Upper lobe of left lung (tissue), 6 donors: ENCODE results near the gene NYNRIN. TPM values are rescaled to one million over a fixed set of nuclear protein-coding genes. Genes with fewer than 3 reads are reported as not detected.

Experiments
- ATAC-seq, 2 donors: fragments of 200-7000 bp; cut with Tn5 transposase; one replicate each; pipeline ENCODE4 v1.9.1; 2022; ENCODE audit warnings: mild to moderate bottlenecking in 2 of 2, moderate library complexity in 2 of 2; ENCODE audit not compliant: low FRiP score in 2 of 2
- DNase-seq, 2 donors: peaks; one replicate each; pipeline ENCODE4 v3.0.0-alpha.2; 2019 to 2020
- H3K27ac ChIP-seq, 4 donors: fragments of 200-600 bp; sonication (generic); one replicate each; pipeline ENCODE4 v1.5.1; 2016 to 2019
- H3K27me3 ChIP-seq, 4 donors: fragments of 200-600 bp; sonication (generic); one replicate each; pipeline ENCODE4 v1.5.1; 2017 to 2019
- H3K36me3 ChIP-seq, 4 donors: fragments of 200-600 bp; sonication (generic); one replicate each; pipeline ENCODE4 v1.5.1; 2016 to 2019
- H3K4me1 ChIP-seq, 4 donors: fragments of 200-600 bp; sonication (generic); one replicate each; pipeline ENCODE4 v1.5.1; 2018 to 2019
- H3K4me3 ChIP-seq, 4 donors: fragments of 200-600 bp; sonication (generic); one replicate each; pipeline ENCODE4 v1.5.1; 2017 to 2019; ENCODE audit warnings: mild to moderate bottlenecking in 2 of 4, moderate library complexity in 1 of 4
- H3K9me3 ChIP-seq, 4 donors: fragments of 200-600 bp; sonication (generic); one replicate each; pipeline ENCODE4 v1.5.1; 2018 to 2019
- EP300 ChIP-seq, 4 donors: sonication (generic); formaldehyde crosslinking; IDR thresholded peaks; one replicate each; pipeline ENCODE4 v1.5.1; 2017; ENCODE audit warnings: antibody characterized with exemption in 4 of 4, control low read depth in 2 of 4
- POLR2A ChIP-seq, 4 donors: fragments of 450-650 bp; IDR thresholded peaks; one replicate each; pipeline ENCODE4 v1.5.1; 2016 to 2017; ENCODE audit warnings: antibody characterized with exemption in 4 of 4, mild to moderate bottlenecking in 2 of 4
- POLR2AphosphoS5 ChIP-seq, 2 donors: sonication (generic); formaldehyde crosslinking; IDR thresholded peaks; one replicate each; pipeline ENCODE4 v1.5.1; 2017; ENCODE audit warnings: antibody characterized with exemption in 2 of 2
- WGBS, 2 donors: methylation state at CpG; one replicate each; pipeline ENCODE4 v1.1.5; 2017 to 2018; 5-methylcytosine and 5-hydroxymethylcytosine counted together
- total RNA-seq, 6 donors: library from RNA; depleted of rRNA in 4 of 6; stranded (reverse); fragments of >200 nt in 4 of 6; gene quantifications; one replicate each; pipeline versions ENCODE4 v1.1.0 to v1.2.1, GENCODE V29; 2016 to 2021
- TF ChIP-seq, protein P1 (sequence below), 6 experiments: fragments of 450-650 bp in 4 of 6; fragments of 200-600 bp in 2 of 6; sonication (generic) in 2 of 6; IDR thresholded peaks; one replicate each; pipeline ENCODE4 v1.5.1; 2016 to 2019; ENCODE audit warnings: antibody characterized with exemption in 6 of 6
- donor health status: DM: no; HTN: no; CAD: no; lungs with moderate emphysema.
- donor health status: DM: no; HTN: yes; CAD: no; lungs with severe emphysema.

The NYNRIN gene
- total RNA-seq, 6 donors from 2014 or later: 5.5 to 18.7 (median 14.4) TPM

DNA sequence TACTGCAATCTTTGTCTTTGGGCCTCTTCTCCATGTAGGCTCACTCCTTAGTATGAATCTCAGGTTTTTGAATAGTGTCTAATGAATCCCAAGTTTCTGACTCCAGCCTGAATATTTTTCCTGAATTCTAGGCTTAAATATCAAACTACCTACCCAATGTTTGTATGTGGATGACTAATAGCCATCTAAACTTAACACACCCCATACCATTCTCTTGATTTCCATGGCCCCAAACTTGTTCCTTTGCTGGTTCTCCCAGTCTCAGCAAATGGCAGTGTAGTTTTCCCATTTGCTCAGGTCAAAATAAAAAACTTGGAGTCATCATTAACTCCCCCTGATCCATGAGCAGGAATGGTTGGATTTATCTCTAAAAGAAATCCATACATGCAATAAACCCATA lies 62.5 kb downstream of the NYNRIN start:
- H3K4me3 ChIP-seq: no peak overlapping the region
- no peak overlapping the region for H3K27ac ChIP-seq

DNA sequence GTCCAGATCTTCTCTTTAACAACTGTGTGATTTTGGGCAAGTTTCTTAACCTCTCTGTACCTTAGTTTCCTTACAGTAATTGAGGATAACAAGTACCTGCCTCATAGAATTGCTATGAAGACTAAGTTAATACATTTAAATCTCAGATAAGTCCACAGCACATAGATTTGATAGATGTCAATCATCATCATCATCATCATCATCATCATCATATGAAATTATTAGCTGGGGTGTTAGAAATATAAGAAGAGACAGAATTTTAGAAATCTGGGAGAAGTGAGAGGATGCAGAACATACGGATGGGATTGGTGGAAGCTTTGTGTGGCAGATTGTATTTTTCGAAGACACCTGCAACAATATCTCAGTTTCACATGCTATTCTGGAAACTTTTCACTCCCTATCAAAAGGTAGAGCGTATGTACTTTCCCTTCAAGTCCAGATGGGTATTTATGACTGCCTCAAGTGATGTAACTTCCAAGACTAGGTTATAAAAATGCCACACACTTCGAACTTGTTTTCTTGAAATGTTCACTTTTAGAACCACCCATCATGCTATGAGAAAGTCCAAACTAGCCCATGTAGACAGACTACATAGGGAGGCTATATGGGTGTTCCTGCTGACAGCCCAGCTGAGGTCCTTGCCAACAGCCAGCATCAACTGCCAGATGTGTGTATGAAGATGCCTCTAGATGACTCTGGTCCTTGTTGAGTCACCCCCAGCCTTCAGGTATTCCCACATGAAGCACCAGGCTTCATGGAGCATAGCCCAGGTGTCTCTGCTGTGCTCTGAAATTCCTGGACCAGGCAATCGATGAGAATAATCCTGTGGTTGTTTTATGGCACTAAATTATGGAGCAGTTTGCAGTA lies 64.4 kb downstream of the NYNRIN start:
- no peak overlapping the region for H3K27ac ChIP-seq
- TF ChIP-seq EP300 (IDR thresholded peaks at IDR 0.05) (no peak), POLR2A (IDR thresholded peaks at IDR 0.05) (no peak), POLR2AphosphoS5 (IDR thresholded peaks at IDR 0.05) (no peak)
- TF ChIP-seq, protein P1, sequence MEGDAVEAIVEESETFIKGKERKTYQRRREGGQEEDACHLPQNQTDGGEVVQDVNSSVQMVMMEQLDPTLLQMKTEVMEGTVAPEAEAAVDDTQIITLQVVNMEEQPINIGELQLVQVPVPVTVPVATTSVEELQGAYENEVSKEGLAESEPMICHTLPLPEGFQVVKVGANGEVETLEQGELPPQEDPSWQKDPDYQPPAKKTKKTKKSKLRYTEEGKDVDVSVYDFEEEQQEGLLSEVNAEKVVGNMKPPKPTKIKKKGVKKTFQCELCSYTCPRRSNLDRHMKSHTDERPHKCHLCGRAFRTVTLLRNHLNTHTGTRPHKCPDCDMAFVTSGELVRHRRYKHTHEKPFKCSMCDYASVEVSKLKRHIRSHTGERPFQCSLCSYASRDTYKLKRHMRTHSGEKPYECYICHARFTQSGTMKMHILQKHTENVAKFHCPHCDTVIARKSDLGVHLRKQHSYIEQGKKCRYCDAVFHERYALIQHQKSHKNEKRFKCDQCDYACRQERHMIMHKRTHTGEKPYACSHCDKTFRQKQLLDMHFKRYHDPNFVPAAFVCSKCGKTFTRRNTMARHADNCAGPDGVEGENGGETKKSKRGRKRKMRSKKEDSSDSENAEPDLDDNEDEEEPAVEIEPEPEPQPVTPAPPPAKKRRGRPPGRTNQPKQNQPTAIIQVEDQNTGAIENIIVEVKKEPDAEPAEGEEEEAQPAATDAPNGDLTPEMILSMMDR (IDR thresholded peaks at IDR 0.05): no peak
- no peak overlapping the region for H3K4me3 ChIP-seq
- no peak for ATAC-seq
- no peaks in the 10 kb centered on the region for H3K4me1 ChIP-seq
- no peaks in the 10 kb centered on the region for H3K36me3 ChIP-seq
- no peak for DNase-seq
- no peaks in the 10 kb centered on the region for H3K9me3 ChIP-seq
- no peaks in the 10 kb centered on the region for H3K27me3 ChIP-seq
- WGBS, 2 donors: 52 to 64% methylated on average over 5 of the region's 5 CpGs

More for the DNA sequence above, 62.5 kb downstream of the NYNRIN start:
- Histone ChIP-seq H3K9me3 (no peaks in the 10 kb centered on the region), H3K27me3 (no peaks in the 10 kb centered on the region), H3K36me3 (no peaks in the 10 kb centered on the region), H3K4me1 (no peaks in the 10 kb centered on the region)
- no peak for DNase-seq
- TF ChIP-seq POLR2A (IDR thresholded peaks at IDR 0.05): no peak
- TF ChIP-seq, protein P1 (IDR thresholded peaks at IDR 0.05): no peak
- no peak for TF ChIP-seq POLR2AphosphoS5 (IDR thresholded peaks at IDR 0.05)
- TF ChIP-seq EP300 (IDR thresholded peaks at IDR 0.05): no peak
- no peak for ATAC-seq

DNA sequence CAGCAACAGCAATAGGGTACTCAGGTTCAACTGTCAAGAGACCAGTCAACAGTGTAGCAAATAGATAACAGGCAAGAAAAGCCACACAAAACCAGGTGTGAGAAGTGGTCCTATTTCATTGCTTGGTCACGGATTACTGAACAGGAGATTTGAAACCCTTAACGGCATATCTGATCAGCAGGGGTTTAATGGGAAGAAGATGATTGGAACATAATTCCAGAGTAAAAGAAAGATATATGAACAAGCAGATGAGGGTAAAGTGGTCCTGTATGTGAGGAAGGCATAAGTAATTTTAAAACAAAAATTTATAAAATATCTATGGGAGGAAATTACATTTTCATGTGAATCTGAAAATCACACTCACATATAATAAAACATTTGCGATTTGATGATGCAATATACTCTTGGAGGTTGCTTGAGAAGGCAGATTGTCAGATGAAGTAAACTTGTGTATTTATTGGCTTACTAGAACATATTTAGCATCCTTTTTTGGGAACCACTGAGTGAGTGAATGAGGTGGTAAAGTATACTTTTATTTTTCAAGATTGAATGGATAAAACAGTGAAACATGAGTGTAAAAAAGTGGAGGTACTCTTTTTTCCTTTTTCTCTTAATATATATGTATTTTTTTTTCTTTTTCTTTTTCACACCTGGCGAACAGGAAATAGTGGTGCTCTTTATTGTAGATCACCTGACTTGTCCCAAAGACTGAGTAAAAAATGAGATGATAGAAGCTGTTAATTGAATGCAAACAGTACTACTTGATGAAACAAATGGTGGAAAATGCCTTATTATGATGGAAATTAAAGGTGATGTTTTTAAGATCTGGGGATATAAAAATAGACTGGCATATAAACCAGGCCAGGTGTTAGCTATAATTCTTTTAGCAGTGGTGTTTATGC lies 65.3 kb downstream of the NYNRIN start:
- Histone ChIP-seq H3K27me3 (no peaks in the 10 kb centered on the region), H3K27ac (no peak overlapping the region), H3K4me1 (no peaks in the 10 kb centered on the region), H3K4me3 (no peak overlapping the region), H3K9me3 (no peaks in the 10 kb centered on the region), H3K36me3 (no peaks in the 10 kb centered on the region)
- WGBS, 2 donors: 68 to 84% methylated on average over 4 of the region's 4 CpGs
- DNase-seq: no peak
- no peak for ATAC-seq
- TF ChIP-seq, protein P1 (IDR thresholded peaks at IDR 0.05): no peak
- TF ChIP-seq POLR2AphosphoS5 (IDR thresholded peaks at IDR 0.05): no peak
- no peak for TF ChIP-seq POLR2A (IDR thresholded peaks at IDR 0.05)
- no peak for TF ChIP-seq EP300 (IDR thresholded peaks at IDR 0.05)

DNA sequence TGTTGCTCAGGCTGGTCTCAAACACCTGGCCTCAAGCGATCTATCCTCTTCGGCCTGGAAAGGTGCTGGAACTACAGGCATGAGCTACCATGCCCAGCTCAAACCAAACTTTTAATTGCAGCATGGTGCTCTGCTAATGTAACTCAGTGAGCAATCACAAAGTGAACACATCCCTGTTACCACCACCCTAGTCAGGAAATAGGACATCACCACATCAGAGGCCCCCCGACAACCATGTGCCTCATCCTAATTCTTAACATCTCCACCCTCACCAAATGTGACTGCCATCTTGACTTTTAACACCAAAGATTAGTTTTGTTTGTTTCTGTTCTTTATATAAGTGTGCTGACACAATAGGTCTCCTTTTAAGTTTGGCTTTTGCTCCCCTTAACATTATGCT lies 66.6 kb downstream of the NYNRIN start:
- Histone ChIP-seq H3K36me3 (no peaks in the 10 kb centered on the region), H3K4me1 (no peaks in the 10 kb centered on the region), H3K9me3 (no peaks in the 10 kb centered on the region), H3K27me3 (no peaks in the 10 kb centered on the region), H3K27ac (no peak overlapping the region), H3K4me3 (no peak overlapping the region)
- 86 to 98% methylated on average over 3 of the region's 3 CpGs for WGBS, 2 donors
- TF ChIP-seq POLR2A (IDR thresholded peaks at IDR 0.05) (no peak), EP300 (IDR thresholded peaks at IDR 0.05) (no peak), POLR2AphosphoS5 (IDR thresholded peaks at IDR 0.05) (no peak)
- TF ChIP-seq, protein P1 (IDR thresholded peaks at IDR 0.05): no peak
- DNase-seq: no peak
- no peak for ATAC-seq
